ENCODE data around the gene RFX1.

GRCh38 chr19:14054099-14054498 lies 48.0 kb upstream of the RFX1 start:
- TF ChIP-seq CTCF (IDR thresholded peaks at IDR 0.05) (no peak), POLR2AphosphoS5 (IDR thresholded peaks at IDR 0.05) (no peak), EP300 (IDR thresholded peaks at IDR 0.05) (no peak)
